H1 (cell line): ENCODE data around the gene TPSB2. TPM values are rescaled to one million over a fixed set of nuclear protein-coding genes. Genes with fewer than 3 reads are reported as not detected.

Experiments
- CTCF ChIA-PET: fragments of 300-600 bp; sonication (Branson Sonifier 250); formaldehyde crosslinking; loops from one replicate; lab custom pipeline; 2021; ENCODE audit not compliant: partially characterized antibody; lab: Charles Lee
- POLR2A ChIA-PET: fragments of 300-600 bp; sonication (Branson Sonifier 250); formaldehyde crosslinking; loops from one replicate; lab custom pipeline; 2021; ENCODE audit warnings: inconsistent platforms; ENCODE audit not compliant: partially characterized antibody; lab: Charles Lee
- DNase-seq, 2 experiments: peaks; one replicate each; pipeline versions ENCODE4 v3.0.0 to v3.0.0-alpha.2; 2010 to 2022; ENCODE audit warnings: low spot score in 2 of 2, low read depth in 1 of 2, mixed read lengths in 1 of 2
- FAIRE-seq: peaks from 2 replicates; lab custom pipeline; 2011; peaks lifted over from hg19 to GRCh38; lab: Jason Lieb, UNC
- H2AFZ ChIP-seq: 2 replicates; pipeline ENCODE4 v1.8.1; 2012; ENCODE audit warnings: low read length, inconsistent platforms
- H2AK5ac ChIP-seq: 2 replicates; pipeline ENCODE4 v1.6.1; 2013; ENCODE audit warnings: low read depth, low read length
- H2BK120ac ChIP-seq: replicated peaks from 2 replicates; pipeline ENCODE3; 2013; ENCODE audit warnings: low read depth, low read length, inconsistent platforms
- H2BK12ac ChIP-seq: 2 replicates; pipeline ENCODE4 v1.6.1; 2013; ENCODE audit warnings: low read depth, low read length
- H2BK15ac ChIP-seq: 2 replicates; pipeline ENCODE4 v1.6.1; 2013; ENCODE audit warnings: low read length
- H2BK20ac ChIP-seq: 2 replicates; pipeline ENCODE4 v1.6.1; 2013; ENCODE audit warnings: low read length
- H2BK5ac ChIP-seq: 2 replicates; pipeline ENCODE4 v1.6.1; 2013; ENCODE audit warnings: low read depth, low read length
- H3K14ac ChIP-seq: 2 replicates; pipeline ENCODE4 v1.6.1; 2013; ENCODE audit warnings: inconsistent platforms; ENCODE audit not compliant: insufficient read length
- H3K18ac ChIP-seq: 2 replicates; pipeline ENCODE4 v1.6.1; 2013; ENCODE audit warnings: low read length; ENCODE audit errors: extremely low read depth
- H3K23ac ChIP-seq: 2 replicates; pipeline ENCODE4 v1.6.1; 2013; ENCODE audit warnings: inconsistent platforms; ENCODE audit not compliant: insufficient read length
- H3K23me2 ChIP-seq: 2 replicates; pipeline ENCODE4 v1.6.1; 2013; ENCODE audit warnings: low read depth, low read length
- H3K27ac ChIP-seq: 2 replicates; pipeline ENCODE4 v1.6.1; 2011; ENCODE audit warnings: low read depth, low read length, inconsistent platforms
- H3K27me3 ChIP-seq, 4 experiments: replicated peaks in 1 of 4; 1 replicate in 1 of 4; 2 replicates in 3 of 4; pipeline versions ENCODE4 v1.6.1 to v1.8.1; 2011 to 2013; ENCODE audit warnings: low read length in 3 of 4, mild to moderate bottlenecking in 3 of 4, inconsistent platforms in 2 of 4, mixed read lengths in 2 of 4, moderate library complexity in 1 of 4; ENCODE audit not compliant: control insufficient read depth in 3 of 4, insufficient read depth in 3 of 4; ENCODE audit errors: extremely low read depth in 1 of 4
- H3K36me3 ChIP-seq, 4 experiments: 2 replicates each; pipeline versions ENCODE4 v1.6.1 to v1.8.1; 2011 to 2013; ENCODE audit warnings: mild to moderate bottlenecking in 4 of 4, low read length in 3 of 4, moderate library complexity in 2 of 4, control low read depth in 1 of 4, inconsistent platforms in 1 of 4; ENCODE audit not compliant: insufficient read depth in 4 of 4, control insufficient read depth in 2 of 4
- H3K4ac ChIP-seq: replicated peaks from 2 replicates; pipeline ENCODE3; 2013; ENCODE audit warnings: low read length, low read depth, mixed read lengths, inconsistent platforms; ENCODE audit not compliant: insufficient read length
- H3K4me1 ChIP-seq, 4 experiments: replicated peaks in 1 of 4; 1 replicate in 1 of 4; 2 replicates in 3 of 4; pipeline versions ENCODE4 v1.6.1 to v1.8.1; 2011 to 2013; ENCODE audit warnings: low read length in 3 of 4, inconsistent platforms in 2 of 4, mixed read lengths in 1 of 4; ENCODE audit not compliant: insufficient read depth in 4 of 4, control insufficient read depth in 3 of 4
- H3K4me2 ChIP-seq, 2 experiments: 2 replicates each; pipeline versions ENCODE4 v1.6.1 to v1.8.1; 2011 to 2013; ENCODE audit warnings: low read depth in 2 of 2, low read length in 2 of 2, control low read depth in 1 of 2, inconsistent platforms in 1 of 2, mild to moderate bottlenecking in 1 of 2; ENCODE audit not compliant: insufficient read depth in 1 of 2
- H3K4me3 ChIP-seq, 4 experiments: fragments of 200-600, 300-600 bp in 1 of 4; sonication (generic), shearing (Covaris generic), sonication (Bioruptor Twin) in 1 of 4; 2 replicates each; pipeline versions ENCODE4 v1.5.1 to v1.8.1; 2011 to 2016; ENCODE audit warnings: low read length in 4 of 4, low read depth in 3 of 4, control low read depth in 2 of 4, inconsistent platforms in 2 of 4, mild to moderate bottlenecking in 2 of 4, mixed read lengths in 1 of 4, moderate library complexity in 1 of 4; ENCODE audit not compliant: insufficient read depth in 2 of 4; ENCODE audit errors: extremely low read depth in 1 of 4
- H3K56ac ChIP-seq: replicated peaks from 2 replicates; pipeline ENCODE3; 2013; ENCODE audit warnings: low read depth, mild to moderate bottlenecking, mixed read lengths, low read length, inconsistent platforms; ENCODE audit not compliant: insufficient read length
- H3K79me1 ChIP-seq: 2 replicates; pipeline ENCODE4 v1.6.1; 2013; ENCODE audit warnings: low read depth, low read length, control low read depth
- H3K79me2 ChIP-seq, 2 experiments: 2 replicates each; pipeline versions ENCODE4 v1.6.1 to v1.8.1; 2012 to 2013; ENCODE audit warnings: low read length in 2 of 2, mild to moderate bottlenecking in 2 of 2, inconsistent platforms in 1 of 2; ENCODE audit not compliant: insufficient read depth in 2 of 2, control insufficient read depth in 1 of 2
- H3K9ac ChIP-seq, 4 experiments: replicated peaks in 1 of 4; 1 replicate in 1 of 4; 2 replicates in 3 of 4; pipeline versions ENCODE4 v1.6.1 to v1.8.1; 2011 to 2013; ENCODE audit warnings: low read depth in 3 of 4, low read length in 3 of 4, control low read depth in 2 of 4, mild to moderate bottlenecking in 2 of 4, moderate library complexity in 2 of 4, inconsistent platforms in 1 of 4; ENCODE audit errors: extremely low read depth in 1 of 4
- H3K9me3 ChIP-seq, 2 experiments: 2 replicates each; pipeline versions ENCODE4 v1.6.1 to v1.8.1; 2012 to 2013; ENCODE audit warnings: mild to moderate bottlenecking in 2 of 2, moderate library complexity in 2 of 2, control low read depth in 1 of 2, inconsistent platforms in 1 of 2, low read depth in 1 of 2, low read length in 1 of 2, mixed read lengths in 1 of 2; ENCODE audit not compliant: insufficient read depth in 2 of 2
- H4K20me1 ChIP-seq, 2 experiments: replicated peaks in 1 of 2; 2 replicates each; pipeline versions ENCODE3 to v1.8.1; 2011 to 2013; ENCODE audit warnings: inconsistent platforms in 2 of 2, low read length in 2 of 2, mild to moderate bottlenecking in 1 of 2; ENCODE audit not compliant: insufficient read depth in 2 of 2, control insufficient read depth in 1 of 2
- H4K5ac ChIP-seq: 2 replicates; pipeline ENCODE4 v1.6.1; 2013; ENCODE audit warnings: low read length, low read depth, mixed read lengths, inconsistent platforms; ENCODE audit not compliant: insufficient read length
- H4K8ac ChIP-seq: 2 replicates; pipeline ENCODE4 v1.8.0; 2013; ENCODE audit warnings: mild to moderate bottlenecking, moderate library complexity, low read length, inconsistent platforms; ENCODE audit not compliant: insufficient read depth; ENCODE audit errors: extremely low read depth
- H4K91ac ChIP-seq: replicated peaks from 2 replicates; pipeline ENCODE3; 2013; ENCODE audit warnings: low read length, mixed read lengths, inconsistent platforms; ENCODE audit not compliant: insufficient read length
- BACH1 ChIP-seq: IDR thresholded peaks from 2 replicates; pipeline ENCODE4 v1.6.1; 2012; ENCODE audit warnings: low read length, improper control_type of control experiment
- BCL11A ChIP-seq, 2 experiments: IDR thresholded peaks; one replicate each; pipeline ENCODE4 v1.6.1; 2011; ENCODE audit warnings: low read depth in 2 of 2, low read length in 2 of 2, mild to moderate bottlenecking in 2 of 2
- BRCA1 ChIP-seq: IDR thresholded peaks from 2 replicates; pipeline ENCODE4 v1.6.1; 2012; ENCODE audit warnings: low read depth, low read length, improper control_type of control experiment
- CHD2 ChIP-seq: IDR thresholded peaks from 2 replicates; pipeline ENCODE4 v1.6.1; 2012; ENCODE audit warnings: low read length, improper control_type of control experiment
- EGR1 ChIP-seq: IDR thresholded peaks from 2 replicates; pipeline ENCODE4 v1.6.1; 2011; ENCODE audit warnings: low read depth, low read length, borderline replicate concordance
- GABPA ChIP-seq: IDR thresholded peaks from 2 replicates; pipeline ENCODE4 v1.6.1; 2011; ENCODE audit warnings: mild to moderate bottlenecking, low read length, moderate library complexity, borderline replicate concordance; ENCODE audit not compliant: insufficient read depth
- KDM1A ChIP-seq: fragments of 200-600, 300-600 bp; sonication (generic); IDR thresholded peaks from 2 replicates; pipeline ENCODE4 v1.7.1; 2016; ENCODE audit warnings: mild to moderate bottlenecking, low read length, borderline replicate concordance
- MAFK ChIP-seq: IDR thresholded peaks from 2 replicates; pipeline ENCODE4 v1.6.1; 2012; ENCODE audit warnings: low read depth, mild to moderate bottlenecking, improper control_type of control experiment, low read length
- POU5F1 ChIP-seq: IDR thresholded peaks from 2 replicates; pipeline ENCODE4 v1.6.1; 2011; ENCODE audit warnings: low read depth, mild to moderate bottlenecking, low read length, moderate library complexity
- SIRT6 ChIP-seq: IDR thresholded peaks from one replicate; pipeline ENCODE4 v1.7.1; 2012; ENCODE audit warnings: low read length, inconsistent platforms
- USF2 ChIP-seq: IDR thresholded peaks from 2 replicates; pipeline ENCODE4 v1.6.1; 2011; ENCODE audit warnings: low read length, improper control_type of control experiment
- YY1 ChIP-seq: IDR thresholded peaks from 2 replicates; pipeline ENCODE4 v1.6.1; 2011; ENCODE audit warnings: low read depth, mild to moderate bottlenecking, low read length
- WGBS, 2 experiments: shearing (Covaris generic) in 1 of 2; methylation state at CpG; one replicate each; pipeline versions ENCODE4 v1.1.6 to v1.1.7; 2013 to 2015; ENCODE audit warnings: low lambda C conversion rate in 2 of 2, mixed read lengths in 2 of 2, inconsistent platforms in 1 of 2, low coverage in 1 of 2, missing lambda C conversion rate in 1 of 2; ENCODE audit not compliant: insufficient replicate concordance in 2 of 2, insufficient coverage in 1 of 2, insufficient read length in 1 of 2; ENCODE audit errors: extremely low coverage in 1 of 2, missing lambda C conversion rate in 1 of 2; 5-methylcytosine and 5-hydroxymethylcytosine counted together
- polyA plus RNA-seq, 7 experiments: library from polyadenylated mRNA; depleted of rRNA in 3 of 7; stranded (reverse) in 5 of 7; unstranded in 2 of 7; fragments of >200 nt in 5 of 7; fragments of 200-250 nt in 2 of 7; gene quantifications; 1 replicate in 5 of 7; 2 replicates in 1 of 7; 4 replicates in 1 of 7; pipeline versions ENCODE4 v1.2.1 to v1.2.3, GENCODE V29; 2011 to 2013; ENCODE audit warnings: missing spikeins in 2 of 7, mixed read lengths in 2 of 7
- total RNA-seq: library from RNA; stranded (reverse); fragmentation: NEBNext Ultra II Directional; extraction: Animal tissue kit (Norgen Biotek cat#: 25700); gene quantifications from 2 replicates; pipeline ENCODE4 v1.2.1, GENCODE V29; 2021

TPSB2 gene
- total and polyA plus RNA-seq, 2 of the 8 experiments (the other 6 are each of a cell fraction or from before 2014, with no cell fraction given), result 0.08 TPM; not detected in 1

- POLR2A ChIA-PET, result interaction anchor here (1.2 kb wide), 1 partner anchor 14 kb away, joined by 4 read pairs; no protein-coding TSS in a partner anchor
- H3K4me3 ChIP-seq, result no peak overlapping the region
- no peak overlapping the region for H2AFZ ChIP-seq
- H3K23ac ChIP-seq, result no peak overlapping the region
- H2BK20ac ChIP-seq, result no peak overlapping the region
- H3K14ac ChIP-seq, result no peak overlapping the region
- peaks cover 0 to 2% (median under 1%) of the 10 kb centered on the region in 4 experiments; a peak in 1 of 7 replicates for H3K27me3 ChIP-seq
- H3K79me2 ChIP-seq, result no peaks in the 10 kb centered on the region
- H2BK15ac ChIP-seq, result no peak overlapping the region
- no peak overlapping the region for H3K4ac ChIP-seq
- DNase-seq, result no peak
- CTCF ChIA-PET, result interaction anchor here (0.9 to 1.5 kb wide), 3 partner anchors 29 to 483 kb away, joined by 3 to 4 read pairs (median 3); no protein-coding TSS in a partner anchor
- no peaks in the 10 kb centered on the region; a peak in 1 of 7 replicates for H3K4me1 ChIP-seq
- no peak overlapping the region for H3K56ac ChIP-seq
- H4K20me1 ChIP-seq, result peaks cover 0 to 8% of the 10 kb centered on the region in 2 experiments
- no peak overlapping the region for H4K91ac ChIP-seq
- no peak overlapping the region for H3K18ac ChIP-seq
- 91% methylated on average over 20 of the region's 25 CpGs; no CpG with 5 or more reads in 1 of the 2 experiments for WGBS, 2 experiments
- no peak for FAIRE-seq
- H2BK120ac ChIP-seq, result no peak overlapping the region
- H2BK5ac ChIP-seq, result no peak overlapping the region
- no peak overlapping the region for H2BK12ac ChIP-seq
- no peak overlapping the region for H3K27ac ChIP-seq
- H3K79me1 ChIP-seq, result no peaks in the 10 kb centered on the region
- H3K36me3 ChIP-seq, result peaks cover 0 to 25% (median 3%) of the 10 kb centered on the region in 4 experiments; a peak in 4 of 8 replicates
- H4K8ac ChIP-seq, result no peak overlapping the region
- no peak overlapping the region for H4K5ac ChIP-seq
- no peak overlapping the region for H2AK5ac ChIP-seq
- no peaks in the 10 kb centered on the region for H3K23me2 ChIP-seq
- H3K4me2 ChIP-seq, result no peak overlapping the region
- no peaks in the 10 kb centered on the region for H3K9me3 ChIP-seq
- no peak overlapping the region for H3K9ac ChIP-seq
- TF ChIP-seq SIRT6 (no peak), YY1 (no peak), BCL11A (IDR thresholded peaks at IDR 0.05; ENCODE audit: low read depth in 2 of 2, low read length in 2 of 2) (no peak), BACH1 (no peak), EGR1 (no peak), KDM1A (no peak), POU5F1 (no peak), MAFK (no peak), BRCA1 (no peak), GABPA (no peak), CHD2 (no peak), USF2 (no peak)
Measured at GRCh38 chr16:1222553-1223354, 7.2 kb downstream of the TPSB2 start.
